Ammon's horn (tissue), 1 donor: ENCODE results near the gene SIAE.
A peak's percentile ranks its signal among the peaks of the same experiment; 100 is the strongest.

Experiments used
- DNase-seq: peaks from one replicate; pipeline ENCODE4 v3.0.0-alpha.2; 2016; ENCODE audit warnings: low spot score

Gene SIAE

GRCh38 chr11:124673333-124674167 lies at the start of gene SIAE, which contains the start of gene SPA17:
Gene SIAE (minus strand): TSS chr11:124673739. CDS start chr11:124673708, 31 bp downstream.
Gene SPA17 (plus strand): TSS chr11:124673904. CDS start chr11:124675265, 1,361 bp downstream.
- DNase-seq: peak; percentile 82

- DNase-seq: no peak
Measured at GRCh38 chr11:124722176-124722575, 48.6 kb upstream of the SIAE start.

GRCh38 chr11:124719534-124719933 lies 46.0 kb upstream of the SIAE start:
- DNase-seq: no peak

- no peak for DNase-seq
Measured at GRCh38 chr11:124718801-124719200, 45.3 kb upstream of the SIAE start.

- peak; percentile 30 for DNase-seq
Measured at GRCh38 chr11:124717786-124718651, 44.5 kb upstream of the SIAE start.

GRCh38 chr11:124717421-124717785 lies 43.9 kb upstream of the SIAE start:
- DNase-seq: no peak

- DNase-seq: no peak
Measured at GRCh38 chr11:124716591-124716990, 43.1 kb upstream of the SIAE start.

- DNase-seq: no peak
Measured at GRCh38 chr11:124712392-124712791, 38.9 kb upstream of the SIAE start.

GRCh38 chr11:124707829-124708228 lies 34.3 kb upstream of the SIAE start:
- DNase-seq: no peak

- DNase-seq: no peak
Measured at GRCh38 chr11:124700028-124700427, 26.5 kb upstream of the SIAE start.

- no peak for DNase-seq
Measured at GRCh38 chr11:124699547-124699946, 26.0 kb upstream of the SIAE start.

- no peak for DNase-seq
Measured at GRCh38 chr11:124693142-124693541, 19.6 kb upstream of the SIAE start.

GRCh38 chr11:124682443-124682842 lies 8.9 kb upstream of the SIAE start:
- DNase-seq: no peak

GRCh38 chr11:124681421-124681820 lies 7.9 kb upstream of the SIAE start:
- no peak for DNase-seq

- DNase-seq: no peak
Measured at GRCh38 chr11:124678416-124678815, 4.9 kb upstream of the SIAE start.

GRCh38 chr11:124676386-124676785 lies 2.8 kb upstream of the SIAE start:
- no peak for DNase-seq

- no peak for DNase-seq
Measured at GRCh38 chr11:124674571-124674970, 1.0 kb upstream of the SIAE start.

- no peak for DNase-seq
Measured at GRCh38 chr11:124674168-124674517, 604 bp upstream of the SIAE start.

- no peak for DNase-seq
Measured at GRCh38 chr11:124672536-124673215, 863 bp downstream of the SIAE start.

GRCh38 chr11:124670732-124671131 lies 2.8 kb downstream of the SIAE start:
- DNase-seq: no peak

GRCh38 chr11:124669193-124669592 lies 4.3 kb downstream of the SIAE start:
- peak; percentile 83 for DNase-seq

GRCh38 chr11:124667601-124668000 lies 5.9 kb downstream of the SIAE start:
- DNase-seq: no peak
